Measurements from ENCODE around the gene VPS8.

DNA sequence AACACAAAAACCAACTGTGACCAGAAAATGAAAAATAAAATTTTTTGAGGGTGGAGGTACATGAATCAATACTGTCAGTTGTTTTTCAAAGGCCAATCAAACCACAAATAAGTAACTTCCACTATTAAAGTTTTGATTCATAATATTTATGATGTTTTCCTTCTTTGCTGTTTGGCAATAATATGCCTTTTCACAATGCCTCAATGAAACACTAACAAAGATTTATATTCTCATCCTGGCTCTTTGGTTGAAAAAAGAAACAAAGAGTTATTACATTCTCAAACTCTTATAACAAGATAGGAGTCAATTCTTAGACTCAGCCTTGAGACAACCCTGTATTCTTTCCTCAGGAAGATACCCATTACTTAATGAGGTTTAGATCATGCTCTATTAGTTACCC, 277.8 kb downstream of the VPS8 start:
- TF ChIP-seq PATZ1 (CRISPR knock-in tag; IDR thresholded peaks at IDR 0.05; ENCODE audit: borderline replicate concordance) (no peak), RARB (CRISPR knock-in tag; IDR thresholded peaks at IDR 0.05) (no peak), BACH2 (CRISPR knock-in tag; IDR thresholded peaks at IDR 0.05; ENCODE audit: borderline replicate concordance) (no peak), GLIS3 (CRISPR knock-in tag; IDR thresholded peaks at IDR 0.05) (no peak), TSHZ2 (CRISPR knock-in tag; IDR thresholded peaks at IDR 0.05) (no peak)
